WTC11 (cell line): ENCODE measurements around the gene RBCK1. TPM values are rescaled to one million over a fixed set of nuclear protein-coding genes. Genes with fewer than 3 reads are reported as not detected.

Experiments used
- ATAC-seq: fragments of 200-7000 bp; cut with Tn5 transposase; 2 replicates; pipeline ENCODE4 v1.10.0; 2021; ENCODE audit warnings: mild to moderate bottlenecking, moderate library complexity
- CTCF ChIA-PET: fragments of 300-600 bp; sonication (Branson Sonifier 250); formaldehyde crosslinking; loops from one replicate; lab custom pipeline; 2021; ENCODE audit warnings: antibody characterized with exemption; lab: Charles Lee
- POLR2A ChIA-PET: fragments of 350-600 bp; sonication (Branson Sonifier 250); formaldehyde crosslinking; loops from one replicate; lab custom pipeline; 2021; ENCODE audit warnings: antibody characterized with exemption; lab: Charles Lee
- DNase-seq: peaks from one replicate; pipeline ENCODE4 v3.0.0; 2021; ENCODE audit warnings: low spot score
- H3K27ac Mint-ChIP-seq: 2 replicates; pipeline ENCODE4 v1.8.0; 2021; ENCODE audit warnings: mixed read lengths
- H3K27me3 Mint-ChIP-seq: 2 replicates; pipeline ENCODE4 v1.8.0; 2021; ENCODE audit warnings: low read depth, mild to moderate bottlenecking, moderate library complexity, mixed read lengths
- H3K36me3 Mint-ChIP-seq: 2 replicates; pipeline ENCODE4 v1.8.0; 2021; ENCODE audit warnings: mixed read lengths
- H3K4me1 Mint-ChIP-seq: 2 replicates; pipeline ENCODE4 v1.8.0; 2022; ENCODE audit warnings: mixed read lengths
- H3K4me3 Mint-ChIP-seq: 2 replicates; pipeline ENCODE4 v1.8.0; 2021; ENCODE audit warnings: mild to moderate bottlenecking, moderate library complexity, mixed read lengths
- H3K9me3 Mint-ChIP-seq: 2 replicates; pipeline ENCODE4 v1.8.0; 2021; ENCODE audit warnings: mixed read lengths
- ATF3 ChIP-seq: sonication (generic); formaldehyde crosslinking; conservative IDR thresholded peaks from 2 replicates; pipeline ENCODE4 v1.8.1; 2022; ENCODE audit warnings: mild to moderate bottlenecking, missing genetic modification reagents
- CDX4 ChIP-seq: fragments of 250-450 bp; sonication (Bioruptor Pico); IDR thresholded peaks from 2 replicates; pipeline ENCODE4 v1.9.0; 2021; ENCODE audit warnings: moderate library complexity, mild to moderate bottlenecking, inconsistent platforms, borderline replicate concordance
- CTCF ChIP-seq: fragments of 200-600 bp; IDR thresholded peaks from 2 replicates; pipeline ENCODE4 v1.8.0; 2022; ENCODE audit warnings: antibody characterized with exemption
- ERG ChIP-seq: fragments of 250-450 bp; sonication (Bioruptor Pico); IDR thresholded peaks from 2 replicates; pipeline ENCODE4 v1.8.0; 2021; ENCODE audit warnings: mild to moderate bottlenecking
- GABPB1 ChIP-seq: sonication (generic); formaldehyde crosslinking; IDR thresholded peaks from 2 replicates; pipeline ENCODE4 v1.8.1; 2023; ENCODE audit warnings: mild to moderate bottlenecking, missing genetic modification reagents
- HMGXB4 ChIP-seq: sonication (generic); formaldehyde crosslinking; IDR thresholded peaks from 2 replicates; pipeline ENCODE4 v1.8.1; 2023; ENCODE audit warnings: mild to moderate bottlenecking, moderate library complexity, missing genetic modification reagents
- KAT7 ChIP-seq: sonication (generic); formaldehyde crosslinking; IDR thresholded peaks from 2 replicates; pipeline ENCODE4 v1.8.1; 2023; ENCODE audit warnings: missing genetic modification reagents, mild to moderate bottlenecking, borderline replicate concordance
- NFYB ChIP-seq: sonication (generic); formaldehyde crosslinking; conservative IDR thresholded peaks from 2 replicates; pipeline ENCODE4 v1.8.0; 2022; ENCODE audit warnings: low read depth, missing genetic modification reagents
- PRDM15 ChIP-seq: sonication (generic); formaldehyde crosslinking; IDR thresholded peaks from 2 replicates; pipeline ENCODE4 v1.8.0; 2022; ENCODE audit warnings: missing genetic modification reagents
- RELA ChIP-seq: sonication (generic); formaldehyde crosslinking; IDR thresholded peaks from 2 replicates; pipeline ENCODE4 v1.8.1; 2022; ENCODE audit warnings: missing genetic modification reagents, mild to moderate bottlenecking, borderline replicate concordance
- SMAD4 ChIP-seq: sonication (generic); formaldehyde crosslinking; IDR thresholded peaks from 2 replicates; pipeline ENCODE4 v1.8.0; 2022; ENCODE audit warnings: mild to moderate bottlenecking, missing genetic modification reagents
- TP53 ChIP-seq: sonication (generic); formaldehyde crosslinking; IDR thresholded peaks from 2 replicates; pipeline ENCODE4 v1.8.1; 2023; ENCODE audit warnings: mild to moderate bottlenecking, missing genetic modification reagents
- ZNF121 ChIP-seq: sonication (generic); formaldehyde crosslinking; IDR thresholded peaks from 2 replicates; pipeline ENCODE4 v1.8.0; 2023; ENCODE audit warnings: missing genetic modification reagents
- ZNF138 ChIP-seq: sonication (generic); formaldehyde crosslinking; conservative IDR thresholded peaks from 2 replicates; pipeline ENCODE4 v1.8.1; 2022; ENCODE audit warnings: mild to moderate bottlenecking, moderate library complexity, missing genetic modification reagents
- ZNF219 ChIP-seq: sonication (generic); formaldehyde crosslinking; IDR thresholded peaks from 2 replicates; pipeline ENCODE4 v1.8.0; 2023; ENCODE audit warnings: missing genetic modification reagents, mild to moderate bottlenecking, borderline replicate concordance
- total RNA-seq: library from RNA; stranded (reverse); gene quantifications from 3 replicates; pipeline ENCODE4 v1.2.3, GENCODE V29; 2021

Gene RBCK1
- total RNA-seq, 1 experiment from 2014 or later, result 75.2 TPM

GRCh38 chr20:367486-367887, 40.6 kb upstream of the RBCK1 start:
- TF ChIP-seq NFYB (CRISPR knock-in tag) (no peak), TP53 (CRISPR knock-in tag) (no peak), KAT7 (CRISPR knock-in tag) (no peak), SMAD4 (CRISPR knock-in tag) (no peak), PRDM15 (0 out of 2 replicates have a peak, but pooled peaks have one; percentile 48), ZNF219 (CRISPR knock-in tag) (no peak)
- Mint-ChIP-seq H3K27ac (no peak overlapping the region), H3K27me3 (peaks cover 8% of the 10 kb centered on the region; the same call in 1 of the 2 replicates), H3K9me3 (no peaks in the 10 kb centered on the region), H3K36me3 (no peaks in the 10 kb centered on the region), H3K4me3 (no peak overlapping the region), H3K4me1 (peaks cover 19% of the 10 kb centered on the region)
- POLR2A ChIA-PET, result no interaction called here
- CTCF ChIA-PET, result interaction anchor here (1.3 kb wide), 1 partner anchor 14 kb away, joined by 5 read pairs; no protein-coding TSS in a partner anchor
- DNase-seq, result no peak
- ATAC-seq, result no peak

- CTCF ChIA-PET, result interaction anchor here (4.0 kb wide), 1 partner anchor 62 kb away, joined by 19 read pairs; no protein-coding TSS in a partner anchor
- Mint-ChIP-seq H3K4me3 (no peak overlapping the region), H3K9me3 (no peaks in the 10 kb centered on the region), H3K27me3 (peaks cover 8% of the 10 kb centered on the region; the same call in 1 of the 2 replicates), H3K36me3 (no peaks in the 10 kb centered on the region), H3K4me1 (peaks cover 26% of the 10 kb centered on the region), H3K27ac (no peak overlapping the region)
- no peak for ATAC-seq
- POLR2A ChIA-PET, result interaction anchor here (1.1 kb wide), 1 partner anchor 39 kb away, joined by 3 read pairs; no protein-coding TSS in a partner anchor
- TF ChIP-seq ERG (CRISPR knock-in tag) (no peak), RELA (CRISPR knock-in tag) (no peak), CDX4 (no peak), ATF3 (CRISPR knock-in tag) (no peak), CTCF (no peak), ZNF138 (CRISPR knock-in tag) (no peak)
- DNase-seq, result no peak
Observed at GRCh38 chr20:368915-369314, 39.2 kb upstream of the RBCK1 start.

- Mint-ChIP-seq H3K27ac (no peak overlapping the region), H3K27me3 (peaks cover 6% of the 10 kb centered on the region; the same call in 1 of the 2 replicates), H3K9me3 (no peaks in the 10 kb centered on the region), H3K4me3 (no peak overlapping the region), H3K4me1 (peaks cover 24% of the 10 kb centered on the region)
- ChIA-PET CTCF (interaction anchor here (2.4 to 4.0 kb wide), 3 partner anchors 8 to 61 kb away, joined by 7 to 19 read pairs (median 14); partner anchors contain the start of gene TRIB3), POLR2A (interaction anchor here (0.7 to 1.1 kb wide), 2 partner anchors 15 to 37 kb away, joined by 3 read pairs; no protein-coding TSS in a partner anchor)
- ATAC-seq, result no peak
- no peak for DNase-seq
- TF ChIP-seq GABPB1 (CRISPR knock-in tag), result peak; percentile 86
- peak; percentile 79; the same call in 1 of the 2 replicates for TF ChIP-seq ZNF121 (CRISPR knock-in tag)
- no peak for TF ChIP-seq HMGXB4 (CRISPR knock-in tag)
- TF ChIP-seq, all 79 proteins: peak for 2
- no peaks in the 10 kb centered on the region for H3K36me3 Mint-ChIP-seq
Observed at GRCh38 chr20:370151-370600, 37.9 kb upstream of the RBCK1 start.
